ENCODE data around the gene EFNA5. TPM values are rescaled to one million over a fixed set of nuclear protein-coding genes. Genes with fewer than 3 reads are reported as not detected.
"Not testable (repeated sequence)": the region's sequence is repeated elsewhere in the genome, so short reads cannot be mapped to it uniquely, and the experiment has no call there.

The EFNA5 gene
- polyA plus RNA-seq, 1 donor from 2014 or later, result 4.2 TPM

DNA sequence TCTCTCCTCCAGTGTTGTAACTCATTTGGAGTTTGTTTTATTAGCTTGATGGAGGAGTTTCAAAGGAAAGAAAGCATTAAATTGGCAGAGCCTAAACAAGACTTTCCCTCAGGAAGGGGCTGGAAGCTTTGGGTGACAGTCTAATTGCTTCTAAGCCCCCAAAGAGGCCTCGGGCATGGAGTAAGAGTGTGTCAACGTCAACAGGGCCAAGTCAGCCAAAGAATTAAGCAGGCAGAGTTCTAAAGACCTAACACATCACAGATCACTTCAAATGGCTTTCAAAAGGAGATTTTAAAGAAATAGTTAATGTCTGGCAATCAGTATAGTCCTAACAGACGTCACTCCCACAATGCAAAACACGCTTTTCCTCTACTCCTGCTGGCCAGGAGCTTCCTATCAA is 234.5 kb downstream of the EFNA5 start:
- Histone ChIP-seq H3K9me3 (ENCODE audit: low read length) (no peaks in the 10 kb centered on the region), H3K4me3 (ENCODE audit: low read length) (no peak overlapping the region), H3K27me3 (ENCODE audit: insufficient read depth, low read depth, low read length) (no peaks in the 10 kb centered on the region), H3K4me2 (ENCODE audit: low read length) (no peak overlapping the region), H3K9ac (ENCODE audit: low read length) (no peak overlapping the region), H3K79me2 (replicated peaks; ENCODE audit: insufficient read depth, low read length) (peaks cover 24% of the 10 kb centered on the region), H4K20me1 (ENCODE audit: insufficient read depth) (no peaks in the 10 kb centered on the region), H3K27ac (ENCODE audit: low read length) (no peak overlapping the region), H3K36me3 (ENCODE audit: insufficient read depth, low read length) (no peaks in the 10 kb centered on the region), H3K9me2 (ENCODE audit: insufficient read depth, low read length) (no peaks in the 10 kb centered on the region), H3F3A (ENCODE audit: insufficient read depth, low read length, poor library complexity, severe bottlenecking) (peaks cover 4% of the 10 kb centered on the region), H2AFZ (ENCODE audit: low read depth, low read length) (no peak overlapping the region)
- TF ChIP-seq POLR2AphosphoS5 (IDR thresholded peaks at IDR 0.05), result no peak
- no peak for TF ChIP-seq SMC3 (conservative IDR thresholded peaks at IDR 0.05; ENCODE audit: poor library complexity)
- TF ChIP-seq TAF1 (IDR thresholded peaks at IDR 0.05; ENCODE audit: low read depth), result no peak
- TF ChIP-seq RAD21 (conservative IDR thresholded peaks at IDR 0.05), result no peak
- TF ChIP-seq, protein P1, sequence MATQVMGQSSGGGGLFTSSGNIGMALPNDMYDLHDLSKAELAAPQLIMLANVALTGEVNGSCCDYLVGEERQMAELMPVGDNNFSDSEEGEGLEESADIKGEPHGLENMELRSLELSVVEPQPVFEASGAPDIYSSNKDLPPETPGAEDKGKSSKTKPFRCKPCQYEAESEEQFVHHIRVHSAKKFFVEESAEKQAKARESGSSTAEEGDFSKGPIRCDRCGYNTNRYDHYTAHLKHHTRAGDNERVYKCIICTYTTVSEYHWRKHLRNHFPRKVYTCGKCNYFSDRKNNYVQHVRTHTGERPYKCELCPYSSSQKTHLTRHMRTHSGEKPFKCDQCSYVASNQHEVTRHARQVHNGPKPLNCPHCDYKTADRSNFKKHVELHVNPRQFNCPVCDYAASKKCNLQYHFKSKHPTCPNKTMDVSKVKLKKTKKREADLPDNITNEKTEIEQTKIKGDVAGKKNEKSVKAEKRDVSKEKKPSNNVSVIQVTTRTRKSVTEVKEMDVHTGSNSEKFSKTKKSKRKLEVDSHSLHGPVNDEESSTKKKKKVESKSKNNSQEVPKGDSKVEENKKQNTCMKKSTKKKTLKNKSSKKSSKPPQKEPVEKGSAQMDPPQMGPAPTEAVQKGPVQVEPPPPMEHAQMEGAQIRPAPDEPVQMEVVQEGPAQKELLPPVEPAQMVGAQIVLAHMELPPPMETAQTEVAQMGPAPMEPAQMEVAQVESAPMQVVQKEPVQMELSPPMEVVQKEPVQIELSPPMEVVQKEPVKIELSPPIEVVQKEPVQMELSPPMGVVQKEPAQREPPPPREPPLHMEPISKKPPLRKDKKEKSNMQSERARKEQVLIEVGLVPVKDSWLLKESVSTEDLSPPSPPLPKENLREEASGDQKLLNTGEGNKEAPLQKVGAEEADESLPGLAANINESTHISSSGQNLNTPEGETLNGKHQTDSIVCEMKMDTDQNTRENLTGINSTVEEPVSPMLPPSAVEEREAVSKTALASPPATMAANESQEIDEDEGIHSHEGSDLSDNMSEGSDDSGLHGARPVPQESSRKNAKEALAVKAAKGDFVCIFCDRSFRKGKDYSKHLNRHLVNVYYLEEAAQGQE (IDR thresholded peaks at IDR 0.05; ENCODE audit: borderline replicate concordance), result no peak
- TF ChIP-seq EZH2 (IDR thresholded peaks at IDR 0.05; ENCODE audit: borderline replicate concordance, insufficient read depth, low read length, poor library complexity, severe bottlenecking), result no peak
- TF ChIP-seq, protein P2, sequence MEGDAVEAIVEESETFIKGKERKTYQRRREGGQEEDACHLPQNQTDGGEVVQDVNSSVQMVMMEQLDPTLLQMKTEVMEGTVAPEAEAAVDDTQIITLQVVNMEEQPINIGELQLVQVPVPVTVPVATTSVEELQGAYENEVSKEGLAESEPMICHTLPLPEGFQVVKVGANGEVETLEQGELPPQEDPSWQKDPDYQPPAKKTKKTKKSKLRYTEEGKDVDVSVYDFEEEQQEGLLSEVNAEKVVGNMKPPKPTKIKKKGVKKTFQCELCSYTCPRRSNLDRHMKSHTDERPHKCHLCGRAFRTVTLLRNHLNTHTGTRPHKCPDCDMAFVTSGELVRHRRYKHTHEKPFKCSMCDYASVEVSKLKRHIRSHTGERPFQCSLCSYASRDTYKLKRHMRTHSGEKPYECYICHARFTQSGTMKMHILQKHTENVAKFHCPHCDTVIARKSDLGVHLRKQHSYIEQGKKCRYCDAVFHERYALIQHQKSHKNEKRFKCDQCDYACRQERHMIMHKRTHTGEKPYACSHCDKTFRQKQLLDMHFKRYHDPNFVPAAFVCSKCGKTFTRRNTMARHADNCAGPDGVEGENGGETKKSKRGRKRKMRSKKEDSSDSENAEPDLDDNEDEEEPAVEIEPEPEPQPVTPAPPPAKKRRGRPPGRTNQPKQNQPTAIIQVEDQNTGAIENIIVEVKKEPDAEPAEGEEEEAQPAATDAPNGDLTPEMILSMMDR (IDR thresholded peaks at IDR 0.05; ENCODE audit: poor library complexity, severe bottlenecking), result no peak
- no peak for TF ChIP-seq MXI1 (conservative IDR thresholded peaks at IDR 0.05; ENCODE audit: poor library complexity, severe bottlenecking)
- TF ChIP-seq EP300 (conservative IDR thresholded peaks at IDR 0.05; ENCODE audit: poor library complexity, severe bottlenecking), result no peak

DNA sequence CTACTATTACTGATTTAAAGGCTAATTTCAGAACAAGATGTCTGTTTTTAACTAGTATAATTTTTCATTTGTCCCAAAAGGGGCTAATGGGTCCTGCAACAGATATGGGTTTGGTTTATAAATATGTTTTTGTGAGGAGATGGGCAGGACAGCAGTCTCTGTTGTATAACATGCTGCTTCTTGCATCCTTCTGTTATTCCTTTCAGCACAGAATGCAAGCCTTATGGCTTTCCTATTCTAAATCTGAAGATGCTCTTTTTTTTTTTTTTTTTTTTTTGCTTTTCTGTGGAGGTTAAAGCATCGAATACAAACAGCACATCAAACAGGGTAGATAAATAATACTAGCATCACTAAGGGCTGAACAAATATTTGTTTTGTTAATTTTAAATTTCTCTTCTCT is 235.7 kb downstream of the EFNA5 start:
- TF ChIP-seq SMC3 (conservative IDR thresholded peaks at IDR 0.05; ENCODE audit: poor library complexity) (no peak), EP300 (conservative IDR thresholded peaks at IDR 0.05; ENCODE audit: poor library complexity, severe bottlenecking) (no peak), TAF1 (IDR thresholded peaks at IDR 0.05; ENCODE audit: low read depth) (no peak), RAD21 (conservative IDR thresholded peaks at IDR 0.05) (no peak), MXI1 (conservative IDR thresholded peaks at IDR 0.05; ENCODE audit: poor library complexity, severe bottlenecking) (no peak), POLR2AphosphoS5 (IDR thresholded peaks at IDR 0.05) (no peak), EZH2 (IDR thresholded peaks at IDR 0.05; ENCODE audit: borderline replicate concordance, insufficient read depth, low read length, poor library complexity, severe bottlenecking) (no peak)
- TF ChIP-seq, protein P2 (IDR thresholded peaks at IDR 0.05; ENCODE audit: poor library complexity, severe bottlenecking), result no peak
- TF ChIP-seq, protein P1 (IDR thresholded peaks at IDR 0.05; ENCODE audit: borderline replicate concordance), result no peak
- H4K20me1 ChIP-seq (ENCODE audit: insufficient read depth), result no peaks in the 10 kb centered on the region
- no peak overlapping the region for H3K27ac ChIP-seq (ENCODE audit: low read length)
- peaks cover 4% of the 10 kb centered on the region for H3F3A ChIP-seq (ENCODE audit: insufficient read depth, low read length, poor library complexity, severe bottlenecking)
- H2AFZ ChIP-seq (ENCODE audit: low read depth, low read length), result no peak overlapping the region
- no peak overlapping the region for H3K4me2 ChIP-seq (ENCODE audit: low read length)
- H3K9me3 ChIP-seq (ENCODE audit: low read length), result no peaks in the 10 kb centered on the region
- H3K27me3 ChIP-seq (ENCODE audit: insufficient read depth, low read depth, low read length), result no peaks in the 10 kb centered on the region
- no peak overlapping the region for H3K4me3 ChIP-seq (ENCODE audit: low read length)
- H3K9ac ChIP-seq (ENCODE audit: low read length), result no peak overlapping the region
- H3K36me3 ChIP-seq (ENCODE audit: insufficient read depth, low read length), result no peaks in the 10 kb centered on the region
- peaks cover 17% of the 10 kb centered on the region for H3K79me2 ChIP-seq (replicated peaks; ENCODE audit: insufficient read depth, low read length)
- no peaks in the 10 kb centered on the region for H3K9me2 ChIP-seq (ENCODE audit: insufficient read depth, low read length)

DNA sequence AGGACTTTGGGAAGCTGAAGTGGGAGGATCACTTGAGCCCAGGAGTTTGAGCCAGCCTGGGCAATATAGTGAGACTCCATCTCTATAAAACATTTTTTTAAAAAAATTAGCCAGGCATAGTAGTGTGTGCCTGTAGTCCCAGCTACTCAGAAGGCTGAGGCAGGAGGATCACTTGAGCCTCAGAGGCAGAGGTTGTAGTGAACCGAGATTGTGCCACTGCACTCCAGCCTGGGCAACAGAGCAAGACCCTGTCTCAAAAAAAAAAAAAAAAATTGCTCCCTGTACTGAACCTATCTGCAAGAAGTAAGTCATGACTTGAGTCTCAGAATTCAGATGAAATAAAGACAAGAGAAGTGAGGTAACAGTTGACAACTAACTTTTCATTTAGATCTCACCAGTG is 237.1 kb downstream of the EFNA5 start:
- not testable (repeated sequence) for H3K36me3 ChIP-seq (ENCODE audit: insufficient read depth, low read length); H3F3A ChIP-seq (ENCODE audit: insufficient read depth, low read length, poor library complexity, severe bottlenecking); H3K9ac ChIP-seq (ENCODE audit: low read length); H3K9me3 ChIP-seq (ENCODE audit: low read length); H3K4me3 ChIP-seq (ENCODE audit: low read length); H3K4me2 ChIP-seq (ENCODE audit: low read length); H3K27ac ChIP-seq (ENCODE audit: low read length); H4K20me1 ChIP-seq (ENCODE audit: insufficient read depth); H3K9me2 ChIP-seq (ENCODE audit: insufficient read depth, low read length); H2AFZ ChIP-seq (ENCODE audit: low read depth, low read length); H3K27me3 ChIP-seq (ENCODE audit: insufficient read depth, low read depth, low read length)
- H3K79me2 ChIP-seq (replicated peaks; ENCODE audit: insufficient read depth, low read length), result peaks cover 13% of the 10 kb centered on the region

All from neural cell (in vitro differentiated cells).